HL-60/S4 treated with phorbol 12-myristate 13-acetate at 8.2 ng/mL for 4 days and 3 days (cell line): ENCODE results near the gene CGREF1.

Experiments used
- in situ Hi-C: fragments of 300-500 bp; cut with MboI; formaldehyde crosslinking; loops from 2 replicates; pipeline ENCODE4 v1.15.0; 2022; ENCODE audit warnings: low sequenced_read_pairs

CGREF1 gene

GRCh38 chr2:27117995-27118524, 868 bp downstream of the CGREF1 start:
- in situ Hi-C loops, result loop anchor here (25.0 kb wide), 1 partner anchor 169 kb away; the partner anchor contains the start of genes DNAJC5G and TRIM54

- in situ Hi-C loops, result loop anchor here (25.0 kb wide), 1 partner anchor 172 kb away; the partner anchor contains the start of genes DNAJC5G and TRIM54
These were observed 3.4 kb downstream of the CGREF1 start for GRCh38 chr2:27115519-27115918.

- in situ Hi-C loops, result loop anchor here (25.0 kb wide), 1 partner anchor 176 kb away; the partner anchor contains the start of genes DNAJC5G and TRIM54
These were observed 7.4 kb downstream of the CGREF1 start for GRCh38 chr2:27111392-27112078.

- in situ Hi-C loops, result loop anchor here (25.0 kb wide), 1 partner anchor 177 kb away; the partner anchor contains the start of genes DNAJC5G and TRIM54
These were observed 8.2 kb downstream of the CGREF1 start for GRCh38 chr2:27110603-27111352.

GRCh38 chr2:27109083-27109482, 9.8 kb downstream of the CGREF1 start:
- in situ Hi-C loops, result loop anchor here (25.0 kb wide), 1 partner anchor 178 kb away; the partner anchor contains the start of genes DNAJC5G and TRIM54

GRCh38 chr2:27108221-27108620, 10.7 kb downstream of the CGREF1 start:
- in situ Hi-C loops, result loop anchor here (25.0 kb wide), 1 partner anchor 179 kb away; the partner anchor contains the start of genes DNAJC5G and TRIM54

GRCh38 chr2:27105981-27106380, 12.9 kb downstream of the CGREF1 start:
- in situ Hi-C loops, result loop anchor here (25.0 kb wide), 1 partner anchor 181 kb away; the partner anchor contains the start of genes DNAJC5G and TRIM54

GRCh38 chr2:27102329-27102728, 16.6 kb downstream of the CGREF1 start:
- in situ Hi-C loops, result loop anchor here (25.0 kb wide), 1 partner anchor 185 kb away; the partner anchor contains the start of genes DNAJC5G and TRIM54

GRCh38 chr2:27100036-27100435, 18.9 kb downstream of the CGREF1 start:
- in situ Hi-C loops, result loop anchor here (25.0 kb wide), 1 partner anchor 187 kb away; the partner anchor contains the start of genes DNAJC5G and TRIM54

- in situ Hi-C loops, result no loop called here
These were observed 19.5 kb downstream of the CGREF1 start for GRCh38 chr2:27099334-27099955.

GRCh38 chr2:27097341-27097740, 21.6 kb downstream of the CGREF1 start:
- in situ Hi-C loops, result no loop called here

- in situ Hi-C loops, result no loop called here
These were observed 22.1 kb downstream of the CGREF1 start for GRCh38 chr2:27096748-27097297.

- in situ Hi-C loops, result no loop called here
These were observed 22.9 kb downstream of the CGREF1 start for GRCh38 chr2:27095745-27096651.

GRCh38 chr2:27095427-27095744, 23.5 kb downstream of the CGREF1 start:
- in situ Hi-C loops, result no loop called here

- in situ Hi-C loops, result no loop called here
These were observed 24.5 kb downstream of the CGREF1 start for GRCh38 chr2:27094353-27094984.

- in situ Hi-C loops, result no loop called here
These were observed 25.2 kb downstream of the CGREF1 start for GRCh38 chr2:27093430-27094352.

GRCh38 chr2:27092696-27093429, 26.1 kb downstream of the CGREF1 start:
- in situ Hi-C loops, result no loop called here
